DND-41 (cell line): Measurements from ENCODE around the gene USP22.

ENCODE experiments used
- ATAC-seq: fragments of 200-7000 bp; cut with Tn5 transposase; 3 replicates; pipeline ENCODE4 v1.9.1; 2021; ENCODE audit warnings: low read depth; ENCODE audit not compliant: insufficient read depth
- DNase-seq: peaks from one replicate; pipeline ENCODE4 v3.0.0-alpha.2; 2020
- H2AFZ ChIP-seq: 2 replicates; pipeline ENCODE4 v1.6.0; 2012; ENCODE audit warnings: low read depth, low read length
- H3K27ac ChIP-seq: 2 replicates; pipeline ENCODE4 v1.5.1; 2012; ENCODE audit warnings: low read length, inconsistent platforms
- H3K27me3 ChIP-seq: fragments of 200-600 bp; sonication (generic); 2 replicates; pipeline ENCODE4 v1.6.0; 2012; ENCODE audit warnings: low read length, mild to moderate bottlenecking, inconsistent platforms; ENCODE audit not compliant: insufficient read depth, poor library complexity
- H3K36me3 ChIP-seq: 2 replicates; pipeline ENCODE4 v1.5.1; 2012; ENCODE audit warnings: low read length, inconsistent platforms; ENCODE audit not compliant: insufficient read depth
- H3K4me1 ChIP-seq: 2 replicates; pipeline ENCODE4 v1.5.1; 2012; ENCODE audit warnings: mild to moderate bottlenecking, low read length; ENCODE audit not compliant: insufficient read depth
- H3K4me2 ChIP-seq: 2 replicates; pipeline ENCODE4 v1.6.0; 2012; ENCODE audit warnings: mild to moderate bottlenecking, moderate library complexity, low read length, inconsistent platforms; ENCODE audit not compliant: insufficient read depth
- H3K4me3 ChIP-seq, 2 experiments: fragments of 200-600 bp in 1 of 2; shearing (Covaris generic) in 1 of 2; 2 replicates each; pipeline ENCODE4 v1.5.1; 2012 to 2016; ENCODE audit warnings: inconsistent platforms in 2 of 2, low read length in 2 of 2, mild to moderate bottlenecking in 2 of 2, low read depth in 1 of 2, moderate library complexity in 1 of 2
- H3K79me2 ChIP-seq: 2 replicates; pipeline ENCODE4 v1.6.0; 2012; ENCODE audit warnings: low read length, inconsistent platforms; ENCODE audit not compliant: insufficient read depth
- H3K9ac ChIP-seq: 2 replicates; pipeline ENCODE4 v1.6.0; 2012; ENCODE audit warnings: low read depth, mild to moderate bottlenecking, inconsistent platforms, low read length, moderate library complexity
- H3K9me3 ChIP-seq: 2 replicates; pipeline ENCODE4 v1.5.1; 2012; ENCODE audit warnings: low read length, moderate library complexity, mild to moderate bottlenecking, inconsistent platforms; ENCODE audit not compliant: insufficient read depth, severe bottlenecking
- H4K20me1 ChIP-seq: 2 replicates; pipeline ENCODE4 v1.6.0; 2012; ENCODE audit warnings: low read length; ENCODE audit not compliant: insufficient read depth
- EZH2 ChIP-seq: IDR thresholded peaks from 3 replicates; pipeline ENCODE4 v1.6.1; 2012; ENCODE audit warnings: borderline replicate concordance, low read depth, mild to moderate bottlenecking, moderate library complexity, low read length, inconsistent platforms; ENCODE audit not compliant: severe bottlenecking
- TF ChIP-seq, protein P1 (sequence below): IDR thresholded peaks from 2 replicates; pipeline ENCODE4 v1.5.1; 2012; ENCODE audit warnings: borderline replicate concordance, low read length, moderate library complexity, mild to moderate bottlenecking; ENCODE audit not compliant: poor library complexity, severe bottlenecking; ENCODE audit errors: extremely low read depth

The USP22 gene

GRCh38 chr17:20983359-20983637, 59.5 kb downstream of the USP22 start:
- Histone ChIP-seq H2AFZ (no peak overlapping the region), H3K9ac (no peak overlapping the region), H3K4me1 (no peaks in the 10 kb centered on the region), H3K4me3 (no peak overlapping the region), H3K36me3 (no peaks in the 10 kb centered on the region), H3K4me2 (no peak overlapping the region), H3K9me3 (no peaks in the 10 kb centered on the region), H3K27ac (no peak overlapping the region), H3K27me3 (no peaks in the 10 kb centered on the region), H3K79me2 (no peaks in the 10 kb centered on the region), H4K20me1 (peaks cover 4% of the 10 kb centered on the region)
- no peak for DNase-seq
- no peak for ATAC-seq
- TF ChIP-seq, protein P1, sequence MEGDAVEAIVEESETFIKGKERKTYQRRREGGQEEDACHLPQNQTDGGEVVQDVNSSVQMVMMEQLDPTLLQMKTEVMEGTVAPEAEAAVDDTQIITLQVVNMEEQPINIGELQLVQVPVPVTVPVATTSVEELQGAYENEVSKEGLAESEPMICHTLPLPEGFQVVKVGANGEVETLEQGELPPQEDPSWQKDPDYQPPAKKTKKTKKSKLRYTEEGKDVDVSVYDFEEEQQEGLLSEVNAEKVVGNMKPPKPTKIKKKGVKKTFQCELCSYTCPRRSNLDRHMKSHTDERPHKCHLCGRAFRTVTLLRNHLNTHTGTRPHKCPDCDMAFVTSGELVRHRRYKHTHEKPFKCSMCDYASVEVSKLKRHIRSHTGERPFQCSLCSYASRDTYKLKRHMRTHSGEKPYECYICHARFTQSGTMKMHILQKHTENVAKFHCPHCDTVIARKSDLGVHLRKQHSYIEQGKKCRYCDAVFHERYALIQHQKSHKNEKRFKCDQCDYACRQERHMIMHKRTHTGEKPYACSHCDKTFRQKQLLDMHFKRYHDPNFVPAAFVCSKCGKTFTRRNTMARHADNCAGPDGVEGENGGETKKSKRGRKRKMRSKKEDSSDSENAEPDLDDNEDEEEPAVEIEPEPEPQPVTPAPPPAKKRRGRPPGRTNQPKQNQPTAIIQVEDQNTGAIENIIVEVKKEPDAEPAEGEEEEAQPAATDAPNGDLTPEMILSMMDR = no peak
- no peak for TF ChIP-seq EZH2

DNA sequence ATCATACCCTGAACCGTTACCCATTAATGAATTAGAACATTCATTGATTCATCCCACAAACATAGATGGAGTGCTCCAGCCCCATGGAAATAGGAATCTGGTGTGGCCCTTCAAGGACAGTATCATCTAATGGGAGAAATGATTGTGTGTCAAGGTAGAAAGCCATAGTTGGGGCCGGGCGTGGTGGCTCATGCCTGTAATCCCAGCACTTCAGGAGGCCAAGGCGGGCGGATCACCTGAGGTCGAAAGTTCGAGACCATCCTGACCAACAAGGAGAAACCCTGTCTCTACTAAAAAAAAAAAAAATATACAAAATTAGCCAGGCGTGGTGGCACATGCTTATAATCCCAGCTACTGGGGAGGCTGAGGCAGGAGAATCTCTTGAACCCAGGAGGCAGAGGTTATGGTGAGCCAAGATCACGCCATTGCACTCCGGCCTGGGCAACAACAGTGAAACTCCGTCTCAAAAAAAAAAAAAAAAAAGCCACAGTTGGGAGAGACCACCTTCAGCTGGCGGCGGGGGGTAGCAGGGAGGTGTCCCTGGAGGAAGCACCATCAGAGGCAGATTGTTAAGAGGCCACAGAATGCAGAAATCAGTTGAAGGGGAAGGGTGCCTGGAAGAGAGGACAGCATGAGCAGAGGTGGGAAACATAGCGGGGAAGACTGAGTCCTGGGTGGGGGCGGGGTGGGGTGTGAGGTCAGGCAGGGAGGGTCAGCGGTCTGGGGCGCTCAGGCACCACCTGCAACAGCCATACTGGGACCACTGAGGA, 60.0 kb downstream of the USP22 start:
- Histone ChIP-seq H3K4me2 (no peak overlapping the region), H3K79me2 (no peaks in the 10 kb centered on the region), H3K4me1 (no peaks in the 10 kb centered on the region), H3K27me3 (no peaks in the 10 kb centered on the region), H2AFZ (no peak overlapping the region), H3K9me3 (no peaks in the 10 kb centered on the region), H3K4me3 (no peak overlapping the region), H3K27ac (no peak overlapping the region), H3K9ac (no peak overlapping the region), H4K20me1 (peaks cover 4% of the 10 kb centered on the region), H3K36me3 (no peaks in the 10 kb centered on the region)
- no peak for ATAC-seq
- TF ChIP-seq, protein P1 = no peak
- TF ChIP-seq EZH2 = no peak
- DNase-seq = no peak

DNA sequence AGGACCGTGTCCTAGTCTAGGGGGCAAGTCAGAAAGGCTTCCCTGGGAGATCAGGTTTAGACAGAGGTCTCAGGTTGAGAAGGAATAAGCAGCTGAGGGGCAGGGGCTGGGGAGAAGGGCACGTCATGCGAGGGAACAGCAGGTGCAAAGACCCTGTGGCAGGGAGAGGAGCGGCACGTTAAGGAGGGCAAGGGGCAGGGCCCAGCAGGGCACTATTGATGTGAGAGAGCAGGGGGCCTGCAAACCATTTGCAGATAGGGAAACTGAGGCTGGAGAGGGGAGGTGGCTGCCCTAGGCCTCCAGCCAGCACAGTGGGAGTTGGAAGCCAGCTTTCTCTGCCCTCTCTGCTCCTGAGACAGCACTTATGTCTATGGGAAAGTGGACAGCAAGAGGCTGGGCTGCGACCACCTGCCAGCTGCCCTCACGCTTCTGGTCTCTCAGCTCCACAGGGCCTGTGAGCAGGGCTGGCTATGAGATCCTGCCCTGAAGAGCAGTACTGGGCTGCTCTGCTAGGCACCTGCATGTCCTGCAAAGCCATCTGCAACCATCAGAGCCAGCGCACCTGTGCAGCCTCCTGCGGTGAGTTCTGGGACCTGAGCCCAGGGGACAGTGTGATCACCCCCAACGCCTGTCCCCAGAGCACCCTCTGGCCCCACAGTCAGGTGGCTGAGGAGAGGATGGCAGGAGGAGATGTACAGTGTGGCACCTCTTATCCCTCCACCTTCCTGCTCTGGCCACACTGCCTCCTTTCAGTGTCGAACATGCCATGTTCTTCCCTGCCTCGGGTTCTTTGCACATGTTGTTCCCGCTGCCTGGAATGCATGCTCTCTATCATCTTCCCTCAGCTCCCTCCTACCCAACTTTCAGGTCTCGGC, 61.5 kb downstream of the USP22 start:
- TF ChIP-seq, protein P1 = no peak
- TF ChIP-seq EZH2 = no peak
- DNase-seq (no peak), ATAC-seq (no peak)
- Histone ChIP-seq H3K27ac (no peak overlapping the region), H3K36me3 (no peaks in the 10 kb centered on the region), H3K79me2 (no peaks in the 10 kb centered on the region), H3K9me3 (no peaks in the 10 kb centered on the region), H2AFZ (no peak overlapping the region), H3K4me1 (no peaks in the 10 kb centered on the region), H3K4me3 (no peak overlapping the region), H4K20me1 (peaks cover 4% of the 10 kb centered on the region; the same call in 1 of the 2 replicates), H3K27me3 (peaks cover 4% of the 10 kb centered on the region), H3K9ac (no peak overlapping the region), H3K4me2 (no peak overlapping the region)
